Omental fat pad (tissue), 4 donors: Measurements from ENCODE around the gene TDRD3. TPM values are rescaled to one million over a fixed set of nuclear protein-coding genes. Genes with fewer than 3 reads are reported as not detected.

ENCODE experiments used
- ATAC-seq: fragments of 150-250 bp; one replicate; pipeline ENCODE4 v1.9.1; 2016; ENCODE audit warnings: mild to moderate bottlenecking, moderate library complexity; ENCODE audit not compliant: low FRiP score
- DNase-seq: peaks from one replicate; pipeline ENCODE4 v3.0.0-alpha.2; 2019; ENCODE audit warnings: low spot score
- CTCF ChIP-seq, 3 donors: fragments of 450-650 bp; IDR thresholded peaks; one replicate each; pipeline ENCODE4 v1.5.1; 2016 to 2017; ENCODE audit warnings: antibody characterized with exemption in 3 of 3, mild to moderate bottlenecking in 3 of 3, moderate library complexity in 2 of 3
- total RNA-seq, 4 donors: library from RNA; depleted of rRNA; stranded (reverse); fragments of >200 nt; gene quantifications; one replicate each; pipeline ENCODE4 v1.1.0, GENCODE V29; 2016

The TDRD3 gene
- total RNA-seq, 4 donors from 2014 or later = 16.9 to 36.4 (median 20.7) TPM

GRCh38 chr13:60411983-60412382 lies 15.0 kb downstream of the TDRD3 start:
- TF ChIP-seq CTCF (IDR thresholded peaks at IDR 0.05) = no peak
- DNase-seq (no peak), ATAC-seq (no peak)

GRCh38 chr13:60412909-60413616 lies 16.0 kb downstream of the TDRD3 start:
- TF ChIP-seq CTCF (IDR thresholded peaks at IDR 0.05) = no peak
- no peak for DNase-seq
- no peak for ATAC-seq

GRCh38 chr13:60414177-60414576 lies 17.2 kb downstream of the TDRD3 start:
- no peak for ATAC-seq
- TF ChIP-seq CTCF (IDR thresholded peaks at IDR 0.05) = no peak
- DNase-seq = no peak

- ATAC-seq (no peak), DNase-seq (no peak)
- TF ChIP-seq CTCF (IDR thresholded peaks at IDR 0.05) = no peak
Measured at GRCh38 chr13:60417734-60418133, 20.7 kb downstream of the TDRD3 start.

- ATAC-seq (no peak), DNase-seq (no peak)
- no peak for TF ChIP-seq CTCF (IDR thresholded peaks at IDR 0.05)
Measured at GRCh38 chr13:60418954-60419353, 21.9 kb downstream of the TDRD3 start.

DNA sequence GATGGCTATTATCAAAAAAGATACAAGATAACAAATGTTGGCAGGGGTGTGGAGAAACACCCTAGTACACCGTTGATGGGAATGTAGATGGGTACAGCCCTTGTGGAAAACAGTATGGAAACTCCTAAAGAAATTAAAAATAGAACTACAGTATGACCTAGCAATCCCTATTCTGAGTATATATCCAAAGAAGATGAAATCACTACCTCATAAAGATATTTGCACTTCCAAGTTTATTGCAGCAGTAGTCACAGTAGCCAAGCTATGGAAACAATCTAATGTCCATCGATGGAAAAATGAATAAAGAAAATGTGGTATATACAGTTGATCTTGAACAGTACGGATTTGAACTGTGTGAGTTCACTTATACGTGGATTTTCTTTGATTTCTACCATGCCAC lies 28.3 kb downstream of the TDRD3 start:
- TF ChIP-seq CTCF (IDR thresholded peaks at IDR 0.05) = no peak
- no peak for DNase-seq
- ATAC-seq = no peak

DNA sequence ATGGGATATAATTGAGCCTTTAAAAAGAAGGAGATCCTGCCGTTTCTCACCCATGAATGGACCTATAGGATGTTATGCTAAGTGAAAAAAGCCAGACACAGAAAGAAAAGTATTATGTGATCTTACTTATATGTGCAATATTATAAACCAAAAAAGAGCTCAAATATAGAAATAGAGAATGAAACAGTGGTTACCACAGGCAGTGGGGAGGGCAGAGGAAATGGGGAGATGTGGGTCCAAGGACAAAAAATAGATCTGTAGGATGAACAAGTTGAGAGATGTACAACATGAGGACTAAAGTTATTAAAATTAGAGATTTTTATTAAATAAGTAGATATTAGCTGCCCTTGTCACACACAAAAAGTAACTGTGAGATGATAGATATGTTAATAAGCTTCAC lies 29.1 kb downstream of the TDRD3 start:
- no peak for TF ChIP-seq CTCF (IDR thresholded peaks at IDR 0.05)
- no peak for DNase-seq
- ATAC-seq = no peak
